ENCODE measurements around the gene GAL3ST3. TPM values are rescaled to one million over a fixed set of nuclear protein-coding genes. Genes with fewer than 3 reads are reported as not detected.
"Not testable (repeated sequence)": the region's sequence is repeated elsewhere in the genome, so short reads cannot be mapped to it uniquely, and the experiment has no call there.

The GAL3ST3 gene
- total RNA-seq, 2 experiments from 2014 or later = not detected

GRCh38 chr11:66042996-66043906 is 5.7 kb downstream of the GAL3ST3 start:
- peaks cover 9% of the 10 kb centered on the region for H3K4me1 Mint-ChIP-seq (ENCODE audit: low read depth)
- ATAC-seq (no peak), DNase-seq (no peak)
- H3K9me3 Mint-ChIP-seq (ENCODE audit: insufficient read depth) = no peaks in the 10 kb centered on the region
- POLR2A ChIA-PET = interaction anchor here (1.0 kb wide), 1 partner anchor 9 kb away, joined by 3 read pairs; the partner anchor contains the start of gene SF3B2
- no peak overlapping the region for H3K27ac Mint-ChIP-seq
- peaks cover 4% of the 10 kb centered on the region for H3K27me3 Mint-ChIP-seq (ENCODE audit: low read depth)
- CTCF ChIA-PET = interaction anchor here (0.6 to 4.0 kb wide), 16 partner anchors 7 to 1194 kb away, joined by 3 to 61 read pairs (median 6); partner anchors contain the start of genes BANF1, CATSPER1, KAT5 and PACS1
- H3K36me3 Mint-ChIP-seq (ENCODE audit: low read depth) = no peaks in the 10 kb centered on the region
- no peak overlapping the region for H3K4me3 Mint-ChIP-seq

- CTCF ChIA-PET = interaction anchor here (0.6 to 1.6 kb wide), 2 partner anchors 8 to 1193 kb away, joined by 3 read pairs; no protein-coding TSS in a partner anchor
- Mint-ChIP-seq H3K27ac (no peak overlapping the region), H3K27me3 (ENCODE audit: low read depth) (no peaks in the 10 kb centered on the region), H3K4me3 (no peak overlapping the region), H3K9me3 (ENCODE audit: insufficient read depth) (no peaks in the 10 kb centered on the region), H3K36me3 (ENCODE audit: low read depth) (no peaks in the 10 kb centered on the region), H3K4me1 (ENCODE audit: low read depth) (peaks cover 9% of the 10 kb centered on the region)
- no peak for ATAC-seq
- POLR2A ChIA-PET = interaction anchor here (1.0 kb wide), 1 partner anchor 10 kb away, joined by 3 read pairs; the partner anchor contains the start of gene SF3B2
- DNase-seq = no peak
Observed at GRCh38 chr11:66042227-66042995, 6.5 kb downstream of the GAL3ST3 start.

GRCh38 chr11:66039765-66040164 is 9.2 kb downstream of the GAL3ST3 start:
- H3K4me1 Mint-ChIP-seq (ENCODE audit: low read depth) = peaks cover 3% of the 10 kb centered on the region
- ATAC-seq = no peak
- ChIA-PET POLR2A (no interaction called here), CTCF (interaction anchor here (1.4 to 2.0 kb wide), 3 partner anchors 18 to 155 kb away, joined by 3 to 13 read pairs (median 3); no protein-coding TSS in a partner anchor)
- H3K36me3 Mint-ChIP-seq (ENCODE audit: low read depth) = no peaks in the 10 kb centered on the region
- no peaks in the 10 kb centered on the region for H3K9me3 Mint-ChIP-seq (ENCODE audit: insufficient read depth)
- no peak overlapping the region for H3K4me3 Mint-ChIP-seq
- H3K27ac Mint-ChIP-seq = no peak overlapping the region
- DNase-seq = no peak
- peaks cover 2% of the 10 kb centered on the region for H3K27me3 Mint-ChIP-seq (ENCODE audit: low read depth)

GRCh38 chr11:66037327-66037726 is 11.6 kb downstream of the GAL3ST3 start:
- POLR2A ChIA-PET = no interaction called here
- H3K9me3 Mint-ChIP-seq (ENCODE audit: insufficient read depth) = no peaks in the 10 kb centered on the region
- CTCF ChIA-PET = interaction anchor here (2.7 to 3.4 kb wide), 2 partner anchors 7 to 15 kb away, joined by 21 to 23 read pairs; no protein-coding TSS in a partner anchor
- H3K27ac Mint-ChIP-seq = no peak overlapping the region
- ATAC-seq = no peak
- H3K4me1 Mint-ChIP-seq (ENCODE audit: low read depth) = no peaks in the 10 kb centered on the region
- H3K4me3 Mint-ChIP-seq = no peak overlapping the region
- H3K36me3 Mint-ChIP-seq (ENCODE audit: low read depth) = no peaks in the 10 kb centered on the region
- DNase-seq = no peak
- peaks cover 4% of the 10 kb centered on the region for H3K27me3 Mint-ChIP-seq (ENCODE audit: low read depth)

- ChIA-PET CTCF (interaction anchor here (0.9 to 3.4 kb wide), 3 partner anchors 8 to 218 kb away, joined by 3 to 23 read pairs (median 21); no protein-coding TSS in a partner anchor), POLR2A (interaction anchor here (0.7 kb wide), 1 partner anchor 116 kb away, joined by 3 read pairs; no protein-coding TSS in a partner anchor)
- Mint-ChIP-seq H3K27ac (no peak overlapping the region), H3K4me3 (no peak overlapping the region), H3K27me3 (ENCODE audit: low read depth) (peaks cover 6% of the 10 kb centered on the region), H3K36me3 (ENCODE audit: low read depth) (no peaks in the 10 kb centered on the region), H3K9me3 (ENCODE audit: insufficient read depth) (no peaks in the 10 kb centered on the region), H3K4me1 (ENCODE audit: low read depth) (no peaks in the 10 kb centered on the region)
- DNase-seq (no peak), ATAC-seq (no peak)
Observed at GRCh38 chr11:66036334-66036710, 12.6 kb downstream of the GAL3ST3 start.

- POLR2A ChIA-PET = interaction anchor here (0.6 to 0.7 kb wide), 2 partner anchors 116 to 731 kb away, joined by 3 read pairs; no protein-coding TSS in a partner anchor
- CTCF ChIA-PET = interaction anchor here (0.9 to 3.4 kb wide), 3 partner anchors 9 to 217 kb away, joined by 3 to 23 read pairs (median 21); no protein-coding TSS in a partner anchor
- Mint-ChIP-seq H3K4me1 (ENCODE audit: low read depth) (no peaks in the 10 kb centered on the region), H3K27me3 (ENCODE audit: low read depth) (peaks cover 6% of the 10 kb centered on the region), H3K9me3 (ENCODE audit: insufficient read depth) (no peaks in the 10 kb centered on the region), H3K4me3 (no peak overlapping the region), H3K27ac (no peak overlapping the region), H3K36me3 (ENCODE audit: low read depth) (no peaks in the 10 kb centered on the region)
- no peak for DNase-seq
- ATAC-seq = no peak
Observed at GRCh38 chr11:66035653-66036333, 13.2 kb downstream of the GAL3ST3 start.

GRCh38 chr11:66032957-66033735 is 15.8 kb downstream of the GAL3ST3 start:
- Mint-ChIP-seq H3K27me3 (ENCODE audit: low read depth) (peaks cover 8% of the 10 kb centered on the region), H3K27ac (no peak overlapping the region), H3K36me3 (ENCODE audit: low read depth) (no peaks in the 10 kb centered on the region), H3K9me3 (ENCODE audit: insufficient read depth) (no peaks in the 10 kb centered on the region), H3K4me1 (ENCODE audit: low read depth) (no peaks in the 10 kb centered on the region), H3K4me3 (no peak overlapping the region)
- DNase-seq (no peak), ATAC-seq (no peak)
- CTCF ChIA-PET = no interaction called here
- POLR2A ChIA-PET = no interaction called here

- POLR2A ChIA-PET = no interaction called here
- H3K9me3 Mint-ChIP-seq (ENCODE audit: insufficient read depth) = no peaks in the 10 kb centered on the region
- no peak within 1 kb of the TSS for H3K4me3 Mint-ChIP-seq
- H3K27ac Mint-ChIP-seq = no peak within 1 kb of the TSS
- DNase-seq = no peak
- ATAC-seq = no peak
- CTCF ChIA-PET = interaction anchor here (0.6 to 1.0 kb wide), 2 partner anchors 18 to 19 kb away, joined by 3 to 7 read pairs; no protein-coding TSS in a partner anchor
- H3K4me1 Mint-ChIP-seq (ENCODE audit: low read depth) = peaks cover 14% of the 10 kb centered on the region
- H3K27me3 Mint-ChIP-seq (ENCODE audit: low read depth) = peaks cover 7% of the 10 kb centered on the region
- no peaks in the 10 kb centered on the region for H3K36me3 Mint-ChIP-seq (ENCODE audit: low read depth)
Observed at GRCh38 chr11:66026017-66026529, 22.9 kb downstream of the GAL3ST3 start, which contains the start of gene CATSPER1. TSS of gene CATSPER1 (minus strand) at chr11:66026479. CDS start at chr11:66026379, 100 bp downstream.

- H3K27me3 Mint-ChIP-seq (ENCODE audit: low read depth); H3K4me3 Mint-ChIP-seq; H3K9me3 Mint-ChIP-seq (ENCODE audit: insufficient read depth); H3K36me3 Mint-ChIP-seq (ENCODE audit: low read depth); DNase-seq; ATAC-seq; POLR2A ChIA-PET; H3K27ac Mint-ChIP-seq: not testable (repeated sequence)
- CTCF ChIA-PET = interaction anchor here (0.7 to 2.6 kb wide), 24 partner anchors 8 to 429 kb away, joined by 3 to 42 read pairs (median 6); partner anchors contain the start of genes BANF1, CCDC85B, EIF1AD and FIBP
- H3K4me1 Mint-ChIP-seq (ENCODE audit: low read depth) = peaks cover 22% of the 10 kb centered on the region
Observed at GRCh38 chr11:66023186-66023440, 25.8 kb downstream of the GAL3ST3 start.

GRCh38 chr11:66022401-66023185 is 26.4 kb downstream of the GAL3ST3 start:
- POLR2A ChIA-PET = interaction anchor here (1.3 kb wide), 1 partner anchor 18 kb away, joined by 3 read pairs; no protein-coding TSS in a partner anchor
- no peak overlapping the region for H3K27ac Mint-ChIP-seq
- peak overlapping the region; percentile 2 for H3K4me3 Mint-ChIP-seq

More at GRCh38 chr11:66022401-66023185, 26.4 kb downstream of the GAL3ST3 start:
- Mint-ChIP-seq H3K27me3 (ENCODE audit: low read depth) (no peaks in the 10 kb centered on the region), H3K36me3 (ENCODE audit: low read depth) (no peaks in the 10 kb centered on the region), H3K4me1 (ENCODE audit: low read depth) (peaks cover 22% of the 10 kb centered on the region), H3K9me3 (ENCODE audit: insufficient read depth) (no peaks in the 10 kb centered on the region)
- peak; percentile 84 for DNase-seq
- peak; percentile 93 for ATAC-seq
- CTCF ChIA-PET = interaction anchor here (0.6 to 2.6 kb wide), 46 partner anchors 9 to 429 kb away, joined by 3 to 42 read pairs (median 4); partner anchors contain the start of genes BANF1, CCDC85B, CST6 and EIF1AD
